HCT116 (cell line): ENCODE measurements around the gene MAPK10. TPM values are rescaled to one million over a fixed set of nuclear protein-coding genes. Genes with fewer than 3 reads are reported as not detected.

Experiments
- ATAC-seq: fragments of 200-7000 bp; cut with Tn5 transposase; 2 replicates; pipeline ENCODE4 v1.9.1; 2020; ENCODE audit warnings: mild to moderate bottlenecking, moderate library complexity
- BruUV-seq: library from RNA; stranded (reverse); fragments of 400-500 nt; replicated peaks from 2 replicates; lab custom pipeline; 2021; lab: Mats Ljungman, UMichigan
- CTCF ChIA-PET: fragments of 300-600 bp; sonication (Branson Sonifier 250); formaldehyde crosslinking; loops from one replicate; lab custom pipeline; 2021; ENCODE audit warnings: antibody characterized with exemption; lab: Charles Lee
- POLR2A ChIA-PET: fragments of 300-600, 350-600 bp; sonication (Branson Sonifier 250); formaldehyde crosslinking; loops from one replicate; lab custom pipeline; 2021; ENCODE audit warnings: antibody characterized with exemption; lab: Charles Lee
- RAD21 ChIA-PET, 2 experiments: fragments of 300-600 bp; sonication (Branson Sonifier 250); formaldehyde crosslinking; loops; one replicate each; lab custom pipeline; 2023; ENCODE audit warnings: low total read pairs in 2 of 2; ENCODE audit not compliant: uncharacterized antibody in 2 of 2, unreplicated experiment in 2 of 2, low non-redundant PET in 1 of 2; lab: Charles Lee
- DNase-seq: peaks from one replicate; pipeline ENCODE4 v3.0.0-alpha.2; 2010; ENCODE audit warnings: low read depth, low spot score
- H2AFZ ChIP-seq: fragments of 200-600 bp; shearing (Covaris generic), sonication (generic); 2 replicates; pipeline ENCODE4 v1.6.1; 2017; ENCODE audit warnings: low read depth, mixed run types, mixed read lengths, antibody characterized with exemption, low read length; ENCODE audit not compliant: poor library complexity, severe bottlenecking
- H3K27ac ChIP-seq: 2 replicates; pipeline ENCODE4 v1.5.1; 2012; ENCODE audit warnings: low read depth, low read length
- H3K27me3 ChIP-seq: fragments of 200-600 bp; sonication (generic); 2 replicates; pipeline ENCODE4 v1.6.1; 2016; ENCODE audit warnings: mixed run types, low read length, mixed read lengths; ENCODE audit not compliant: insufficient read depth
- H3K36me3 ChIP-seq, 2 experiments: fragments of 200-500 bp in 1 of 2; fragments of 200-600 bp in 1 of 2; sonication (Bioruptor generic) in 1 of 2; sonication (generic) in 1 of 2; 2 replicates each; pipeline versions ENCODE4 v1.5.1 to v1.6.1; 2014 to 2016; ENCODE audit warnings: low read length in 2 of 2, inconsistent platforms in 1 of 2, mixed read lengths in 1 of 2, mixed run types in 1 of 2; ENCODE audit not compliant: insufficient read depth in 2 of 2, control insufficient read depth in 1 of 2
- H3K4me1 ChIP-seq, 2 experiments: fragments of 200-600 bp in 1 of 2; sonication (generic) in 1 of 2; 2 replicates each; pipeline versions ENCODE4 v1.5.1 to v1.6.1; 2012 to 2017; ENCODE audit warnings: low read length in 2 of 2, inconsistent platforms in 1 of 2, mild to moderate bottlenecking in 1 of 2, mixed read lengths in 1 of 2, mixed run types in 1 of 2, moderate library complexity in 1 of 2; ENCODE audit not compliant: insufficient read depth in 2 of 2, control insufficient read depth in 1 of 2
- H3K4me2 ChIP-seq: fragments of 200-600 bp; sonication (generic); 2 replicates; pipeline ENCODE4 v1.6.1; 2017; ENCODE audit warnings: mixed run types, low read length, mixed read lengths
- H3K4me3 ChIP-seq, 2 experiments: fragments of 200-600 bp in 1 of 2; sonication (generic) in 1 of 2; replicated peaks in 1 of 2; 2 replicates each; pipeline ENCODE4 v1.5.1; 2011 to 2016; ENCODE audit warnings: low read length in 2 of 2, control low read depth in 1 of 2, low read depth in 1 of 2, mild to moderate bottlenecking in 1 of 2, mixed read lengths in 1 of 2, mixed run types in 1 of 2
- H3K79me2 ChIP-seq: fragments of 200-600 bp; sonication (generic); 2 replicates; pipeline ENCODE4 v1.6.1; 2017; ENCODE audit warnings: mild to moderate bottlenecking, mixed run types, low read length, moderate library complexity, mixed read lengths; ENCODE audit not compliant: insufficient read depth
- H3K9ac ChIP-seq: fragments of 200-600 bp; sonication (generic); 2 replicates; pipeline ENCODE4 v1.6.1; 2016; ENCODE audit warnings: low read length, mixed read lengths
- H3K9me2 ChIP-seq: fragments of 200-600 bp; sonication (generic), shearing (Covaris generic); 2 replicates; pipeline ENCODE4 v1.6.1; 2017; ENCODE audit warnings: mixed run types, mild to moderate bottlenecking, moderate library complexity; ENCODE audit not compliant: insufficient read depth
- H3K9me3 ChIP-seq, 2 experiments: fragments of 200-500 bp in 1 of 2; fragments of 200-600 bp in 1 of 2; sonication (Bioruptor generic) in 1 of 2; sonication (generic) in 1 of 2; 2 replicates each; pipeline ENCODE4 v1.6.1; 2014 to 2017; ENCODE audit warnings: low read length in 2 of 2, mixed read lengths in 2 of 2, inconsistent platforms in 1 of 2, low read depth in 1 of 2, mild to moderate bottlenecking in 1 of 2, mixed run types in 1 of 2, moderate library complexity in 1 of 2; ENCODE audit not compliant: control insufficient read depth in 1 of 2, insufficient read depth in 1 of 2
- H4K20me1 ChIP-seq: fragments of 200-600 bp; sonication (generic), shearing (Covaris generic); 2 replicates; pipeline ENCODE4 v1.6.1; 2017; ENCODE audit warnings: mixed run types, mild to moderate bottlenecking, moderate library complexity; ENCODE audit not compliant: insufficient read depth
- CBX3 ChIP-seq: IDR thresholded peaks from 2 replicates; pipeline ENCODE4 v1.6.1; 2012; ENCODE audit warnings: low read depth
- EGR1 ChIP-seq: IDR thresholded peaks from 2 replicates; pipeline ENCODE4 v1.6.1; 2012; ENCODE audit warnings: low read depth
- ELF1 ChIP-seq: IDR thresholded peaks from 2 replicates; pipeline ENCODE4 v1.6.1; 2012; ENCODE audit warnings: low read depth, borderline replicate concordance
- EZH2 ChIP-seq: fragments of 200-600 bp; sonication (generic); IDR thresholded peaks from 2 replicates; pipeline ENCODE4 v1.6.1; 2017; ENCODE audit warnings: antibody characterized with exemption, mixed run types
- JUND ChIP-seq: IDR thresholded peaks from 2 replicates; pipeline ENCODE4 v1.6.1; 2012
- POLR2A ChIP-seq: IDR thresholded peaks from 2 replicates; pipeline ENCODE4 v1.7.0; 2011; ENCODE audit warnings: borderline replicate concordance; ENCODE audit not compliant: insufficient read depth, insufficient read length; ENCODE audit errors: extremely low read depth
- POLR2AphosphoS5 ChIP-seq: IDR thresholded peaks from 2 replicates; pipeline ENCODE4 v1.6.1; 2011; ENCODE audit warnings: mild to moderate bottlenecking, low read depth, low read length, moderate library complexity
- RAD21 ChIP-seq: IDR thresholded peaks from 2 replicates; pipeline ENCODE4 v1.6.1; 2012; ENCODE audit warnings: low read depth, mild to moderate bottlenecking
- REST ChIP-seq: IDR thresholded peaks from 2 replicates; pipeline ENCODE4 v1.6.1; 2012; ENCODE audit warnings: low read depth
- SIN3A ChIP-seq: IDR thresholded peaks from 2 replicates; pipeline ENCODE4 v1.6.1; 2012; ENCODE audit warnings: low read depth
- SP1 ChIP-seq: IDR thresholded peaks from 2 replicates; pipeline ENCODE4 v1.6.1; 2012; ENCODE audit warnings: low read depth
- SRF ChIP-seq: IDR thresholded peaks from 2 replicates; pipeline ENCODE4 v1.6.1; 2012; ENCODE audit warnings: low read depth
- TCF7L2 ChIP-seq: IDR thresholded peaks from 2 replicates; pipeline ENCODE4 v1.7.0; 2011; ENCODE audit warnings: borderline replicate concordance, inconsistent platforms; ENCODE audit not compliant: insufficient read depth, insufficient read length; ENCODE audit errors: extremely low read depth
- YY1 ChIP-seq: IDR thresholded peaks from 2 replicates; pipeline ENCODE4 v1.6.1; 2011; ENCODE audit warnings: low read length, low read depth, moderate library complexity, mild to moderate bottlenecking; ENCODE audit not compliant: insufficient replicate concordance; ENCODE audit errors: extremely low read depth
- ZNF274 ChIP-seq: fragments of 200-500 bp; sonication (Bioruptor generic); IDR thresholded peaks from 2 replicates; pipeline ENCODE4 v1.6.1; 2014; ENCODE audit warnings: mild to moderate bottlenecking, low read depth, low read length, inconsistent platforms
- intact Hi-C: fragments of 100-400 bp; cut with micrococcal nuclease; formaldehyde crosslinking; loops from 2 replicates; pipeline ENCODE4 v1.10.0; 2022
- total RNA-seq: library from RNA; stranded (reverse); gene quantifications from one replicate; pipeline ENCODE4 v1.2.1, GENCODE V29; 2021; ENCODE audit not compliant: unreplicated experiment
- TF ChIP-seq, protein P1 (sequence below): IDR thresholded peaks from 2 replicates; pipeline ENCODE4 v1.6.1; 2012
- TF ChIP-seq, protein P2 (sequence below): IDR thresholded peaks from 2 replicates; pipeline ENCODE4 v1.6.1; 2012

MAPK10 gene
- total RNA-seq, 1 experiment from 2014 or later = 0.52 TPM

DNA sequence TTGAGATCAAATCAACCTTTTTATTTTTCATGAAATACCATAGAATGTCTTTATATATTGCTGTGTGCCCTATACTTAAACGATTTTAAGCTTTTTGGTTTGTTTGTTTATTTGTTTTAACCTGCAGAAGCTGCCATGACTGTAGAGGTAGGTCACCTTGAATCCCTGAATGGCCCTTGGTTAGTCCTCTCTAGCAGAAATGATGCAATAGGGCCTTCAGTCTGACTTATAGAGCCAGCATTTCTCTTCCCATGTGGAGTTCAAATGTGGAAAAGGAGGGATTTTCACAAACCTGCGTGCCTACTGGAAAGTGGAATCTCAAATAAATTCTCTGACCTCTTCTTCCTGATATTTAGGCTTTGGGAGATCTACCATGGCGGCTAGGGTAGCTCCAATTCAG is 327.9 kb downstream of the MAPK10 start:
- no TSS peak for BruUV-seq
- H3K4me1 ChIP-seq = peaks cover 0 to 3% of the 10 kb centered on the region in 2 experiments; a peak in 1 of 4 replicates
- no peaks in the 10 kb centered on the region for H3K9me3 ChIP-seq
- DNase-seq (no peak), ATAC-seq (no peak)
- no peaks in the 10 kb centered on the region for H3K79me2 ChIP-seq
- H3K9me2 ChIP-seq = no peaks in the 10 kb centered on the region
- no peaks in the 10 kb centered on the region for H3K36me3 ChIP-seq
- no peak overlapping the region for H3K4me3 ChIP-seq
- H3K4me2 ChIP-seq = no peak overlapping the region
- no peaks in the 10 kb centered on the region for H4K20me1 ChIP-seq
- no peak overlapping the region for H2AFZ ChIP-seq
- TF ChIP-seq EZH2 = no peak
- TF ChIP-seq POLR2A = no peak
- TF ChIP-seq, protein P1, sequence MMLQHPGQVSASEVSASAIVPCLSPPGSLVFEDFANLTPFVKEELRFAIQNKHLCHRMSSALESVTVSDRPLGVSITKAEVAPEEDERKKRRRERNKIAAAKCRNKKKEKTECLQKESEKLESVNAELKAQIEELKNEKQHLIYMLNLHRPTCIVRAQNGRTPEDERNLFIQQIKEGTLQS = no peak
- TF ChIP-seq TCF7L2 = no peak
- H3K27ac ChIP-seq = no peak overlapping the region
- ChIA-PET CTCF (no interaction called here), RAD21 (no interaction called here), POLR2A (no interaction called here)
- intact Hi-C loops = no loop called here
- no peak overlapping the region for H3K9ac ChIP-seq
- no peaks in the 10 kb centered on the region for H3K27me3 ChIP-seq

GRCh38 chr4:86026720-86027119 is 333.1 kb downstream of the MAPK10 start:
- BruUV-seq = no TSS peak
- POLR2A ChIA-PET = no interaction called here
- no peaks in the 10 kb centered on the region for H3K79me2 ChIP-seq

More at GRCh38 chr4:86026720-86027119, 333.1 kb downstream of the MAPK10 start:
- ATAC-seq (no peak), DNase-seq (no peak)
- H3K4me3 ChIP-seq = no peak overlapping the region
- ChIA-PET RAD21 (no interaction called here), CTCF (interaction anchor here (1.3 kb wide), 1 partner anchor 230 kb away, joined by 3 read pairs; no protein-coding TSS in a partner anchor)
- no peak overlapping the region for H2AFZ ChIP-seq
- H3K27ac ChIP-seq = no peak overlapping the region
- intact Hi-C loops = no loop called here
- H3K9me2 ChIP-seq = no peaks in the 10 kb centered on the region
- H4K20me1 ChIP-seq = no peaks in the 10 kb centered on the region
- no peaks in the 10 kb centered on the region for H3K9me3 ChIP-seq
- H3K4me1 ChIP-seq = no peaks in the 10 kb centered on the region
- H3K9ac ChIP-seq = no peak overlapping the region
- H3K4me2 ChIP-seq = no peak overlapping the region
- H3K27me3 ChIP-seq = no peaks in the 10 kb centered on the region
- TF ChIP-seq ELF1 (no peak), EGR1 (no peak), TCF7L2 (no peak), EZH2 (no peak), JUND (no peak), REST (no peak), SRF (no peak), POLR2AphosphoS5 (no peak), ZNF274 (no peak), RAD21 (no peak), CBX3 (no peak), YY1 (no peak), SIN3A (no peak), SP1 (no peak)
- TF ChIP-seq, protein P2, sequence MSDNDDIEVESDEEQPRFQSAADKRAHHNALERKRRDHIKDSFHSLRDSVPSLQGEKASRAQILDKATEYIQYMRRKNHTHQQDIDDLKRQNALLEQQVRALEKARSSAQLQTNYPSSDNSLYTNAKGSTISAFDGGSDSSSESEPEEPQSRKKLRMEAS = no peak
- TF ChIP-seq, protein P1 = no peak
- no peaks in the 10 kb centered on the region for H3K36me3 ChIP-seq
